IMR-90 (cell line): Measurements from ENCODE around the gene TMEM204. TPM values are rescaled to one million over a fixed set of nuclear protein-coding genes. Genes with fewer than 3 reads are reported as not detected.

ENCODE experiments used
- ATAC-seq: fragments of 200-7000 bp; cut with Tn5 transposase; 2 replicates; pipeline ENCODE4 v1.9.1; 2020; ENCODE audit warnings: low read depth, mild to moderate bottlenecking, moderate library complexity
- BruUV-seq: library from RNA; stranded (reverse); fragments of 400-500 nt; replicated peaks from 2 replicates; lab custom pipeline; 2021; lab: Mats Ljungman, UMichigan
- CTCF ChIA-PET: fragments of 300-600 bp; formaldehyde crosslinking; extraction: SDS; loops from one replicate; lab custom pipeline; 2021; ENCODE audit warnings: antibody characterized with exemption; lab: Yijun Ruan, JAX
- POLR2A ChIA-PET: fragments of 300-600 bp; sonication (Branson Sonifier 250); formaldehyde crosslinking; loops from one replicate; lab custom pipeline; 2022; ENCODE audit warnings: antibody characterized with exemption; ENCODE audit not compliant: unreplicated experiment; lab: Charles Lee
- DNase-seq: peaks from one replicate; pipeline ENCODE4 v3.0.0; 2013
- H2AFZ ChIP-seq: replicated peaks from 2 replicates; pipeline ENCODE3; 2013; ENCODE audit warnings: low read length, mild to moderate bottlenecking; ENCODE audit not compliant: poor library complexity
- H2AK5ac ChIP-seq: 2 replicates; pipeline ENCODE4 v1.6.1; 2013; ENCODE audit warnings: low read depth, low read length, inconsistent platforms
- H2AK9ac ChIP-seq: replicated peaks from 2 replicates; pipeline ENCODE3; 2013; ENCODE audit warnings: mild to moderate bottlenecking, low read depth, low read length, moderate library complexity; ENCODE audit not compliant: poor library complexity
- H2BK120ac ChIP-seq: 2 replicates; pipeline ENCODE4 v1.6.1; 2013; ENCODE audit warnings: low read depth, low read length, inconsistent platforms
- H2BK15ac ChIP-seq: 3 replicates; pipeline ENCODE4 v1.6.1; 2013; ENCODE audit warnings: low read depth, low read length, inconsistent platforms
- H2BK20ac ChIP-seq: 2 replicates; pipeline ENCODE4 v1.6.1; 2013; ENCODE audit warnings: low read depth, mild to moderate bottlenecking, inconsistent platforms, low read length, moderate library complexity
- H2BK5ac ChIP-seq: 2 replicates; pipeline ENCODE4 v1.6.1; 2013; ENCODE audit warnings: mild to moderate bottlenecking, low read depth, low read length, inconsistent platforms; ENCODE audit not compliant: poor library complexity, severe bottlenecking
- H3K14ac ChIP-seq: replicated peaks from 2 replicates; pipeline ENCODE4 v1.6.1; 2013; ENCODE audit warnings: low read depth, low read length, inconsistent platforms
- H3K18ac ChIP-seq: 2 replicates; pipeline ENCODE4 v1.6.1; 2013; ENCODE audit warnings: low read depth, low read length, control low read depth
- H3K23ac ChIP-seq: 2 replicates; pipeline ENCODE4 v1.6.1; 2013; ENCODE audit warnings: low read depth, low read length, inconsistent platforms
- H3K27ac ChIP-seq: 2 replicates; pipeline ENCODE4 v1.5.1; 2013; ENCODE audit warnings: mild to moderate bottlenecking, control low read depth, low read length; ENCODE audit not compliant: insufficient read depth
- H3K27me3 ChIP-seq: 2 replicates; pipeline ENCODE4 v1.6.1; 2013; ENCODE audit warnings: low read length; ENCODE audit not compliant: control insufficient read depth, insufficient read depth
- H3K36me3 ChIP-seq: 2 replicates; pipeline ENCODE4 v1.6.1; 2013; ENCODE audit warnings: low read length, mixed read lengths; ENCODE audit not compliant: control insufficient read depth, insufficient read depth
- H3K4ac ChIP-seq: 2 replicates; pipeline ENCODE4 v1.6.1; 2013; ENCODE audit warnings: low read depth, low read length, inconsistent platforms
- H3K4me1 ChIP-seq: 2 replicates; pipeline ENCODE4 v1.6.1; 2013; ENCODE audit warnings: low read length, mixed read lengths; ENCODE audit not compliant: control insufficient read depth, insufficient read depth
- H3K4me2 ChIP-seq: 2 replicates; pipeline ENCODE4 v1.6.1; 2013; ENCODE audit warnings: low read depth, mild to moderate bottlenecking, control low read depth, low read length, moderate library complexity
- H3K4me3 ChIP-seq: 2 replicates; pipeline ENCODE4 v1.5.1; 2013; ENCODE audit warnings: low read depth, mild to moderate bottlenecking, control low read depth, low read length, moderate library complexity; ENCODE audit not compliant: insufficient read depth
- H3K56ac ChIP-seq: 2 replicates; pipeline ENCODE4 v1.6.1; 2013; ENCODE audit warnings: low read length, inconsistent platforms; ENCODE audit not compliant: insufficient read depth; ENCODE audit errors: extremely low read depth
- H3K79me1 ChIP-seq, 2 experiments: 2 replicates each; pipeline ENCODE4 v1.6.1; 2013; ENCODE audit warnings: low read length in 2 of 2, inconsistent platforms in 1 of 2, low read depth in 1 of 2
- H3K9ac ChIP-seq: 2 replicates; pipeline ENCODE4 v1.6.1; 2013; ENCODE audit warnings: low read depth, low read length, control low read depth
- H3K9me1 ChIP-seq: 2 replicates; pipeline ENCODE4 v1.6.1; 2013; ENCODE audit warnings: low read length, inconsistent platforms; ENCODE audit not compliant: insufficient read depth
- H3K9me3 ChIP-seq: 2 replicates; pipeline ENCODE4 v1.6.1; 2013; ENCODE audit warnings: low read length; ENCODE audit not compliant: control insufficient read depth, insufficient read depth
- H4K20me1 ChIP-seq: 2 replicates; pipeline ENCODE4 v1.6.1; 2013; ENCODE audit warnings: low read length, inconsistent platforms; ENCODE audit not compliant: insufficient read depth
- H4K5ac ChIP-seq: 2 replicates; pipeline ENCODE4 v1.6.1; 2013; ENCODE audit warnings: mild to moderate bottlenecking, low read depth, low read length, control low read depth
- H4K8ac ChIP-seq, 2 experiments: 2 replicates each; pipeline ENCODE4 v1.6.1; 2013; ENCODE audit warnings: low read depth in 2 of 2, low read length in 2 of 2, control low read depth in 1 of 2, inconsistent platforms in 1 of 2
- H4K91ac ChIP-seq: 2 replicates; pipeline ENCODE4 v1.6.1; 2013; ENCODE audit warnings: low read depth, low read length, inconsistent platforms; ENCODE audit not compliant: insufficient read depth
- BHLHE40 ChIP-seq: fragments of 150-350 bp; IDR thresholded peaks from 2 replicates; pipeline ENCODE4 v1.6.1; 2016; ENCODE audit warnings: mild to moderate bottlenecking, low read depth, low read length
- CEBPB ChIP-seq: IDR thresholded peaks from 2 replicates; pipeline ENCODE4 v1.6.1; 2012; ENCODE audit warnings: low read depth, low read length, improper control_type of control experiment
- FOS ChIP-seq: fragments of 150-350 bp; IDR thresholded peaks from 2 replicates; pipeline ENCODE4 v1.6.1; 2016; ENCODE audit warnings: low read depth, low read length
- WGBS, 2 experiments: methylation state at CpG; one replicate each; pipeline versions ENCODE4 v1.1.5 to v1.1.7; 2013; ENCODE audit warnings: missing lambda C conversion rate in 2 of 2; ENCODE audit not compliant: insufficient read length in 1 of 2; ENCODE audit errors: extremely low coverage in 2 of 2; 5-methylcytosine and 5-hydroxymethylcytosine counted together
- dilution Hi-C: fragments of 300-500 bp; cut with HindIII; formaldehyde crosslinking; loops from one replicate; pipeline ENCODE4 v1.14.3; 2018; ENCODE audit warnings: low sequenced_read_pairs; ENCODE audit not compliant: unreplicated experiment
- in situ Hi-C: fragments of 300-500 bp; cut with MboI; formaldehyde crosslinking; loops from 3 replicates; pipeline ENCODE4 v1.14.3; 2019; ENCODE audit warnings: low sequenced_read_pairs, inconsistent platforms, mixed read lengths
- intact Hi-C: fragments of 100-400 bp; cut with micrococcal nuclease; formaldehyde crosslinking; loops from 2 replicates; pipeline ENCODE4 v1.10.0; 2022
- polyA plus RNA-seq, 3 experiments: library from polyadenylated mRNA; depleted of rRNA; stranded (reverse); fragments of >200 nt; gene quantifications; 2 replicates each; pipeline ENCODE4 v1.2.3, GENCODE V29; 2012; ENCODE audit warnings: low replicate concordance in 1 of 3
- total RNA-seq: library from RNA; depleted of rRNA; stranded (reverse); fragments of >200 nt; gene quantifications from 2 replicates; pipeline ENCODE4 v1.2.3, GENCODE V29; 2012
- TF ChIP-seq, protein P1 (sequence below): conservative IDR thresholded peaks from 2 replicates; pipeline ENCODE4 v1.5.1; 2012; ENCODE audit warnings: mild to moderate bottlenecking, low read depth, low read length, improper control_type of control experiment

The TMEM204 gene
- total and polyA plus RNA-seq, 2 of the 4 experiments (the other 2 are of a cell fraction) = 7.0 to 12.3 TPM

GRCh38 chr16:1519831-1520230, 13.6 kb upstream of the TMEM204 start:
- Histone ChIP-seq H3K4me2 (no peak overlapping the region), H3K27me3 (no peaks in the 10 kb centered on the region), H3K56ac (no peak overlapping the region), H3K14ac (no peak overlapping the region), H2BK20ac (no peak overlapping the region), H2AK5ac (no peak overlapping the region), H2AFZ (no peak overlapping the region), H3K9ac (no peak overlapping the region), H2AK9ac (no peak overlapping the region), H3K23ac (no peak overlapping the region), H4K8ac (no peak overlapping the region), H3K18ac (no peak overlapping the region), H2BK120ac (no peak overlapping the region), H4K20me1 (no peaks in the 10 kb centered on the region), H3K9me1 (no peaks in the 10 kb centered on the region), H3K36me3 (peaks cover 12% of the 10 kb centered on the region), H3K27ac (no peak overlapping the region), H3K4me1 (no peaks in the 10 kb centered on the region), H3K9me3 (no peaks in the 10 kb centered on the region), H2BK15ac (no peak overlapping the region), H4K5ac (no peak overlapping the region), H3K4ac (no peak overlapping the region), H2BK5ac (no peak overlapping the region), H3K4me3 (no peak overlapping the region), H3K79me1 (no peaks in the 10 kb centered on the region), H4K91ac (no peak overlapping the region)
- POLR2A ChIA-PET = no interaction called here
- CTCF ChIA-PET = no interaction called here
- intact Hi-C loops (no loop called here), in situ Hi-C loops (no loop called here), dilution Hi-C loops (no loop called here)
- no TSS peak for BruUV-seq
- WGBS, 2 experiments = 93% methylated on average over 11 of the region's 17 CpGs; no CpG with 5 or more reads in 1 of the 2 experiments
- TF ChIP-seq BHLHE40 = no peak
- no peak for TF ChIP-seq CEBPB
- TF ChIP-seq FOS = no peak
- TF ChIP-seq, protein P1, sequence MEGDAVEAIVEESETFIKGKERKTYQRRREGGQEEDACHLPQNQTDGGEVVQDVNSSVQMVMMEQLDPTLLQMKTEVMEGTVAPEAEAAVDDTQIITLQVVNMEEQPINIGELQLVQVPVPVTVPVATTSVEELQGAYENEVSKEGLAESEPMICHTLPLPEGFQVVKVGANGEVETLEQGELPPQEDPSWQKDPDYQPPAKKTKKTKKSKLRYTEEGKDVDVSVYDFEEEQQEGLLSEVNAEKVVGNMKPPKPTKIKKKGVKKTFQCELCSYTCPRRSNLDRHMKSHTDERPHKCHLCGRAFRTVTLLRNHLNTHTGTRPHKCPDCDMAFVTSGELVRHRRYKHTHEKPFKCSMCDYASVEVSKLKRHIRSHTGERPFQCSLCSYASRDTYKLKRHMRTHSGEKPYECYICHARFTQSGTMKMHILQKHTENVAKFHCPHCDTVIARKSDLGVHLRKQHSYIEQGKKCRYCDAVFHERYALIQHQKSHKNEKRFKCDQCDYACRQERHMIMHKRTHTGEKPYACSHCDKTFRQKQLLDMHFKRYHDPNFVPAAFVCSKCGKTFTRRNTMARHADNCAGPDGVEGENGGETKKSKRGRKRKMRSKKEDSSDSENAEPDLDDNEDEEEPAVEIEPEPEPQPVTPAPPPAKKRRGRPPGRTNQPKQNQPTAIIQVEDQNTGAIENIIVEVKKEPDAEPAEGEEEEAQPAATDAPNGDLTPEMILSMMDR = no peak
- DNase-seq = no peak
- ATAC-seq = no peak
